GF-D8 (cell line): ENCODE results near the gene OPRPN.

Source experiments
- DNase-seq: peaks from one replicate; lab custom pipeline; 2025; lab: John Stamatoyannopoulos, UW

OPRPN gene, protein sequence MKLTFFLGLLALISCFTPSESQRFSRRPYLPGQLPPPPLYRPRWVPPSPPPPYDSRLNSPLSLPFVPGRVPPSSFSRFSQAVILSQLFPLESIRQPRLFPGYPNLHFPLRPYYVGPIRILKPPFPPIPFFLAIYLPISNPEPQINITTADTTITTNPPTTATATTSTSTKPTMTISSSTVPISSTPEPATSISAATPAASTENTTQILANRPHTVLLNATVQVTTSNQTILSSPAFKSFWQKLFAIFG

DNA sequence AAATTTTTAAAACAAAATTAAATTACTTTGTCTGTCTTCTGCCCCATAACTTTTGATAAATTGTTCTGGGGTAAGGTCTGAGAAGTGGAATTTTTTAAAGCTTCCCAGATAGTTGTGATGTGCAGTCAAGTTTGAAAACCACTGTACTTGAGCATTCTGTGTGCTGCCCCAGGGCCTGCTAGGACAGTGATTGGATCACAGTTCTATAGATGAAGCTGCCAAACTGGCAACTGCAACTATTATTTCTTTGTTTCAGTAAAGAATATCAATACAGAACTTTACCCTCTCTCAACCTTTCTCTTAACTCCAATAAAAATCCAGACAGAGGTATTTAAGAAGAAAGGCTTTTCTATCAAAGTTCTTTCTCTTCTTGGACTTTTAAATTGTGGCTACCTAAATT, at the start of gene OPRPN:
Gene OPRPN, plus strand, starts transcription at position 361 of the 400 bp plus-strand sequence. CDS start 1,346 bp downstream, outside the sequence.
- DNase-seq, result no peak

DNA sequence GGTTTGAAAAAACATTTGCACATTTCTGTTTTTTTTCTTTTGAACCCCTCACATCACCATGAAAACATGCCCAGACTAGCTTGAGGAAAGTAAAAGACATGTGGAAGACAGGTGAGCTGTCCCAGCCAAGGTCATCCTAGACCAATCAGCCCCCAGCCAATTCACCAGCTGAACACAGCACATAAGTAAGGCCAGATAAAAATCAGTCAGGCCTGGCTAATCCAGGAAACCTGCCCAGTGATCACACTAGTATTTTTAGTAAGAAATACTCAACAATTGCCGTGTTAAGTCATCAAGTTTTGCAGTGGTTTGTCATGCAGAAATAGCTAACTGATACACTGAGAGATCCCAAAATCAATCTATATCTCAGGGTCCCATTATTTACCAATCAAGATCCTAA, 41.6 kb upstream of the OPRPN start:
- DNase-seq, result no peak

DNA sequence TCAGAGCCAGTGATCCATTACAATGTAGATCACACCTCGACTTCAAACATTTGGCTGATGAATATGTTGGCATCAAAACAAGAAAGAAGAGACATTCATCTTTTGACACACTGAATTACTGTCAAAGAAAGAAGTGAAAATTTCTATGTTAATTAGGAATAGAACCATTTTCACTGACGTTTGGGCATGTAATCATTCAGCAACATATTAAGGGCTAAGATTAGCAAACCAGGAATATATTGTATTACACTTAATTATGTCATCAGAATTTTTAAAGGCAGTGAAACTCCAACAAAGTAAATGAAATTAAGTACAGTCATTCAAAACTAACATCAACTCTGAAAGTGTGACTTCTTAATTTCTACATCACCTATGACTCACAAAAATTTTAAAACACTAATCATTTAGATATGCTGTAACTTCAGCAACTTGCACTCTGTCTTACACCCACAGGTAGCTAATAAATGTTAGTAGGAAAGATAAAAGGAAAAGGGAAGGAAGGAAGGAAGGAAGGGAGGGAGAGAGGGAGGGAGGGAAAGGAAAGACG, 38.6 kb upstream of the OPRPN start:
- DNase-seq, result no peak

DNA sequence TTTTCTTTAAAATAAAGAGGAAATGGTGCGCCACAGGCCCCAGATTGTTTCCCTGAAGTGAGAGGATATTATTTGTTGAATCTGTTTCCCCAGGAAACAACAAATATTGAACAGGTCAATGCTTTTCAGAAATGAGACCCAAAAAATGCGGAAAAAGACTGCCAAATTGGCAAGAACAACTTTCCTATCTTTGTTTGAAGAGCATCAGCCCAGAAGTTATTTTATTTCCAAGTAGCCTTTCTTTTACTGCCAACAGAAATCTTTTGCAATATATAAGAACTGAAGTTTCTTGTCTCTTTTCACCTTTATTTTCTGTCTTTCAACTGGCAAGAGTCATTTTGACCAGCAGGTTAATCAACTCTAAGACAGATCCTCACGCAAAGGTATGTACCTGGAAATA, 37.3 kb upstream of the OPRPN start, which contains the start of gene SMR3A:
Gene SMR3A, plus strand, starts transcription at position 301 of the 400 bp plus-strand sequence. CDS start 1,356 bp downstream, outside the sequence.
- no peak for DNase-seq

DNA sequence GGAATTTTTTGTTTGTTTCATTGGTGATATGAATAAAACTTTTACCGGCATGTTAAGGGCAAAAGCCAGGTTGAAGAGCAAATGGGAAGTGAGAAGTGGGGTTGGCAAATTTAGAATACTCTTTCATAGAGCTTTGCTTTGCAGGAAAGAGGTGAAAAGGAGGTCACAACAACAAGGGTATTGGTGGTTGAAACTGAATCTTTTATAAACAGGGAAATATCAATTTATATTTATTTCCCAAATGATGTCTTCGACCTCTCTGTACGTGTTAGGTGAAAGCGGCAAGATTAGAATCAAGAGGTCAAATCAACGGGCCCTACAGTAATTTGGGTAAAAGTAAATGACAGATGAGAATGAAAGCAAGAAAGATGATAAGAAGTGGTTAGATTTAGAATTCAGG, 33.7 kb upstream of the OPRPN start:
- no peak for DNase-seq

DNA sequence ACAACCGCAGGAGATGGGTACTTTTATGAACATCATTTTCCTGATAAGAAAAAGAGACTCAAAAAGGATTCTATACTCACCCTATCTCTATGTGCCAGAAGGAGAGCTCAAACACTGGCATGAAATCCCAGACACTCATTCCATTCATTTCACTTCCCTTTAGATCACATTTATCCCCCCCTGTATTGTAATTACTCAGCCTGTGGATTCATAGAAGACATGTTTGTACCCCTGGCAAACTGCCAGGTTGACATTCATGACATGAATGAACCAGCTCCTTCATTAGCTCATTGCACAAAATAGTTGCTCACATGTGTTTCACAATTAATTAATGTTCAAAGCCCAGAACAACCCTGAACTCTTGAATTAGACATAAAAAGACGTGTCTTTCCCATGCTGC, 32.3 kb upstream of the OPRPN start:
- no peak for DNase-seq

DNA sequence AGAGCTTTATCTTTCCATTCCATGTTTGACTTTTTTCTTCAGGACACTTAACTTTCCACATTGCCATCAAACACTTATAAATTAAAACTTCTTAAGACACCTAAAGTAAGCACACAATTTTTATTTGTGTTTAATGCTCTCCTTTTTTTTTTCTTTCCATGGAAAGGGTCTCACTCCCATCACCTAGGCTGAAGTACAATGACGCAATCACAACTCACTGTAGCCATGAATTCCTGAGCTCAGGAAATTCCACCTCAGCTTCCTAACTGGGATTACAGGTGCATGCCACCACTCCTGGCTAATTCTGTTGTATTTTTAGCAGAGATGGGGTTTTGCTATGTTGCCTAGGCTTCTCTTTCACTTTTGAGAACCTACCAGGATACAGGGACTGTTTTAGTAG, 29.9 kb upstream of the OPRPN start:
- no peak for DNase-seq

DNA sequence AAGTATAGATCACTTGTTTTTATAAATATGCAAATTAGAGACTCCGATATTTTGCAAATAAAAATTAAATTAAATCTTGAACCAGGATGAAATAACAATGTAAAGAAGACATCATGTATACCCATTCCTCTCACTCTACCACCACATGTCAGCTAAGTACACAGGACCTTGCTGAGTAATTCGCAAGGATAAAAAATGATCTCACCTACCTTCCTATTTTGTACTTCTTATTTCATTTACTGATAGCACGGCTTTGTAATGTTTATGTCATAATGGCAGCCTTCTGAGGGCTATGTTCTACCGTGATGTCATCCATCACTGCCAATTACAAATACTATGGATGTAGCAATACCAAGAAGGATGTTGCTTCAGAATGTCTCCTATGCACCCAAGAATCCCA, 25.8 kb upstream of the OPRPN start:
- no peak for DNase-seq

DNA sequence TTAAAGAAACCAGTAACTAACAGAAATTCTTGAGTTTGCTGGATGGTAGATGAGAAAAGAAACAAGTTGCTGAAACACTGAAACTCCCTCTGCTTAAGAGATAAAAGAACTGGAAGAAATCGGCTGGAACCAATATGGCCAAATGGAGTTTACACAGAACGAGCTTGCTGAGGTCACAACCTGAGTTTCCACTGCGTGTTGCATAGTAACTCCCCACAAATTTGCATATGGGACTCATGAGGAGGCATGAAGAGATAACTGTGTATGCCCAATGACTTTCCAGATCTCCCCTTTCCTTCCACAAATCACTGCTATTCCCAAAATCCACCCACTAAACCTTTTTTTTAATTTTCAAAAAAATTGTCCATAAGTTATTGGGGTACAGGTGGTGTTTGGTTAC, 25.0 kb upstream of the OPRPN start:
- DNase-seq, result no peak

DNA sequence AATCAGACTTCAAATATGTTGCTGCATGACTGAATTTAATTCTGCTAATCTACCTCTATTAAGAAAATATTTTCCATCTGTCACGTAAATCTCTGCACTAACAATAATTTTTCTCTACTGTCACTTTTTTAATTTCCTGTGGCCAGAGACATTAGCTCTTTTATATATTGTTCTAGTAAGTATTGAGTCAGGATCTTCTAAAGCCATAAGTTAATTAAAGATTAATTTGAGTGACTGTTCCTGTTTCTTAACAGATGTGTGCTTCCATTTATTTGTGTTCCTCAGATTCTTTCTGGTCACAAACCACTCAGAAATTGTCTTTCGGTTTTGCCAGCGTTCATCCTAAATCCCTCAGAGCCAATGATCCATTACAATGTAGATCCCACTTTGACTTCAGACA, 17.2 kb upstream of the OPRPN start:
- DNase-seq, result no peak

DNA sequence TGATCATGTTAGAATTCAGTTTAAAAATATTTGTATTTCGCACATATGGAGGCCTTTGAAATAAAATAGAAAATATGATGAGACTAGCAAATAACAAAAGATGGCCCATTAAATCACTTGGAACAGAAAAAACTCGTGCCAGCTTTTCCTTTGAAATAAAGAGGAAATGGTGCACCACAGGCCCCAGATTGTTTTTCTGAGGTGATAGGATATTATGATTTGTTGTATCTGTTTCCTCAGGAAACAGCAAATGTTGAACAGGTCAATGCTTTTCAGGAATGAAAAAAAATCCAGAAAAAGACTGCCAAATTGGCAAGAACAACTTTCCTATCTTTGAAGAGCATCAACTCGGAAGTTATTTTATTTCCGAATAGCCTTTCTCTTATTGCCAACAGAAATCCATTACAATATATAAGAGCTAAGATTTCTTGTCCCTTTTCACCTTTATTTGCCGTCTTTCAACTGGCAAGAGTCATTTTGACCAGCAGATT, 15.0 kb upstream of the OPRPN start, which contains the start of gene SMR3B:
Gene SMR3B, plus strand, starts transcription at position 441 of the 491 bp plus-strand sequence. CDS start 1,380 bp downstream, outside the sequence.
- DNase-seq, result no peak

DNA sequence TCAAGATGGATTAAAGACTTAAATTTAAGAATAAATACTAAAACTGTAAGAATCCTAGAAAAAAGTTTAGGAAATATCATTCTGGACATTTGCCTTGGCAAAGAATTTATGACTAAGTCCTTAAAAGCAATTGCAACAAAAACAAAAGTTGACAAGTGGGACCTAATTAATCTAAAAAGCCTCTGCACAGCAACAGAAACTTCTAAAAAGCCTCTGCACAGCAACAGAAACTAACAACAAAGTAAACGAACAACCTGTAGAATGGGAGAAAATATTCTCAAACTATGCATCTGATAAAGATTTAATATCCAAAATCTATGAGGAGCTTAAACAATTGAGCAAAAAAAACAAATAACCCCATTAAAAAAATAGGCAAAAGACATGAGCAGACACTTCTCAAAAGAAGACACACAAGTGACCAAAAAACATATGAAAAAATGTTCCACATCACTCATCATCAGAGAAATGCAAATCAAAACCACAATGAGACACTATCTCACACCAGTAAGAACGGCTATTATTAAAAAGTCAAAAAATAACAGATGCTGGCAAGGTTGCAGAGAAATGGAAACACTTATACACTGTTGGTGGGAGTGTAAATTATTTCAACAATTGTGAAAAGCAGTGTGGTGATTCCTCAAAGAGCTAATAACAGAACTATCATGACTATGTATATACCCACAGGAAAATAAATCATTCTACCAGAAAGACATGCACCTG, 5.5 kb upstream of the OPRPN start:
- DNase-seq, result no peak

DNA sequence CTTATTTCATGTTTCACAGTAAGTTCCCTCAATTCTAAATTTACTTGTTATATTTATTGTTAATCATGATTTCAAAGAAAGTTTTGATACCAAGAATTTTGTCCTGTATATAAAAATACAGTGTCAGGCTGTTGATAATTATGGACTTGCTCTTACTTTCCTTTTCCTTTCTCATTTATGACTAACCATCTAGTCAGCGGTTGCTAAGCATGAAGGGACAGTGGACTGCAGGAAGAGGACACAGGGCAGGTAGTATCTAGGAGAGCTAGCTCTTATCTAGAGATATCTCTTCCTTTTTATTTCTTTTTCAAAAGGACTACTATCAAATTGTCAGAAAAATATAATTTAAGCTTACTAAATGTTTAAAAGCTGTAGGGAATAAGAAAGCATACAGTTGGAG, 1.6 kb downstream of the OPRPN start:
- DNase-seq, result no peak

DNA sequence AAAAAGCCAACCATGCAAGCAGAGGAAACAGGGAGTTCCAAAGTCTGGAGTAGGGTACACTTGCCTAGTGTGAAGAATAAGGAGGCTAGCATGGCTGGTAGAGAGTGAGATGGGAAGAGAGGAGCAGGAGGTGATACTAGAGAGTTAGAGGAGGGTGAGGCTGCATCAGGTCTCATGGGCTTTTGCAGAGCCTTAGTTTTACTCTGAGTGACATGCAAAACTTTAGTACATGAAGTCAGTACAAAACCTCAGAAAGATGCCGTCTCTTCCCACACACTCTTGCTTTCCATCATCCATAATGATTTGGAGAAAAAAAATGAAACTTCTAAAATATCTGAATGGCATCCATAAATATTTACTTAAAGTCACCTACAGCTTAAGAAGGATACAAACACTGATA, 5.0 kb downstream of the OPRPN start:
- DNase-seq, result no peak

DNA sequence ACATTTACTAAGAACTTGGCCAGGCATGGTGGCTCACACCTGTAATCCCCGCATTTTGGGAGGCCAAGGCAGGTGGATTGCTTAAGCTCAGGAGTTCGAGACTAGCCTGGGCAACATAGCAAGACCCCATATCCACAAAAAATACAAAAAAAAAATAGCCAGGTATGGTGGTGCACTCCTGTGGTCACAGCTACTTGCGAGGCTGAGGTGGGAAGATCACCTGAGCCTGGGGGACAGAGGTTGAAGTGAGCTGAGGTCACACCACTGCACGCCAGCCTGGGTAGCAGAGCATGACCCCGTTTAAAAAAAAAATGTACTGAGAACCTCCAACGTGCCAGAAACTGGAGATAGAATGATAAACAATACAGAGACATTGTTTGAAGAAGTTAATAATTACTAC, 8.0 kb downstream of the OPRPN start:
- no peak for DNase-seq

DNA sequence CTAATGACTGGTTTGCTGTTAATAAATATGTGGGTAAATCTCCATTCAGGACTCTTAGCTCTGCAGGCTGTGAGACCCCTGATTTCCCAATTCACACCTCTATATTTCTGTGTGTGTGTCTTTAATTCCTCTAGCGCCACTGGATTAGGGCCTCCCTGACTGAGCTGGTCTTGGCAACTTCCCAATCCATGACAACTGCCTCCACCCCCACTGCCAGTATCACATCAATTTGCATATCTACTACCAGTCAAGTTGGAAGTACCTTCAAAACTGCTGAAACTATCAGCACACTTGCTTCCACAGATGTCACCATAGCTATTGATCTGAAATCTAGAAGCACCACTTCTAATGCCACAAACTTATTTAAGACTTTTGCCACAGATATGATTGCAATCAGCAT, 27.6 kb downstream of the OPRPN start:
- no peak for DNase-seq

DNA sequence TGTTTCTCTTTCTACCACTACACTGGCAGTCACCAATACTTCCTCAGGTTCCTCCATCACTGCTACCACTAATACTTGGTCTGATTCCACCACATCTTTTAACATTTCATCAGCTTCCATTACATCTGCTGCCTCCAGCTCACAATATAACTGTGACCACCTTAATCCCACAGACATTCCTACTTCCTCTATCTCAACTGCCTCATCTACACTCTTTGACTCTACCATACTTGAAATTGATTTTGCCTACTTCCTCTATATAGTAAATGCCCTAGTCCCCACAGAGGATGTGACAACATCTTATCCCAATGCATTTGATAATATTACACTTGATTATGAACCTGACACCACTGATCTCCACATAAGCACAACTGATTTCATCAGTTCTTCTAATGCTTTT, 29.0 kb downstream of the OPRPN start:
- DNase-seq, result no peak

DNA sequence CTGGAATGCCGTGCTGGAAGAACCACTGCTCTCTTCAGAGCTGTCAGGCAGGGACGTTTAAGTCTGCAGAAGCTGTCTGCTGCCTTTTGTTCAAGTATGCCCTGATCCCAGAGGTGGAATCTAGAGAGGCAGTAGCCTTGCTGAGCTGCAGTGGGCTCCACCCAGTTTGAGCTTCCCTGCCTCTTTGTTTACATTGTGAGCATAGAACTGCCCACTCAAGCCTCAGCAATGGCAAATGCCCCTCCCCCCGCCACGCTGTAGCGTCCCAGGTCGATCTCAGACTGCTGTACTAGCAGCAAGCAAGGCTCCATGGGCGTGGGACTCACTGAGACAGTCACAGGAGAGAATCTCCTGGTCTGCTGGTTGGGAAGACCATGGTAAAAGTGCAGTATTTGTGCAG, 39.5 kb downstream of the OPRPN start:
- no peak for DNase-seq

DNA sequence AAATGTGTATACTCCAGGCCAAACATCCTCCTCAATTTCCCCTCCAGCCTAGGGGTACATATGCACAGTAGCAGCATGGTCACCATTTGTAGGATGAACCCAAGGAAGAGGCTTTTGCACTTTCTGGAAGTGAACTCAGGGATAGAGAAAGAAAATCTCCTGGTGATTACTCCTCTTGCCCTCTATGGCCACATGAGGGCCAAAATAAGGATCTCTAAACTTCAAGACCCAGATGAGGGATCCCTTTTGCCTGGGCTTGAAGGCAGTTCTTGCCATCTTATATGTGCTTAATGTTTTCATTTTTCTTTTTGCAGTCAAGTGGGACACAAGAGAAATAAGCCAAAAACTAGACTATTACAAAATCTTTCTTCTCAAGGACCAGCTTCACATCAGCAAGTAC, 44.7 kb downstream of the OPRPN start:
- DNase-seq, result no peak

DNA sequence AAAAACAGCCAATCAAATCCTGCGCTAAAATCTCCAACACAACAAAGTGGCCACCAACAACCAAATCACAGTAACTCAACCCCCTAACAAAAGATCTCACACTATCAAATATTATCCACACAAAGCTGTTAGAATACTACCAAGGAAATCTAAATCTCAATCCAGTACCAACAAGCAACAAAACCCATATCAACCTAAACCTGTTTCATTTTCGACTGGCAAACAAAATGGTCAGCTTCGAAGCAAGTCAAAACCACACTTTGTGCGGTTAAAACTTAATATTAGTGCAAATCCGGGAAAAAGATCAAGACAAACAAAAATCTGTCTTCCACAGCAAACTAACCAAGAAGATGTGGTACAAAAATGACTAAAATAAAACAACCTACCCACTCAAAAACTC, 45.6 kb downstream of the OPRPN start:
- no peak for DNase-seq

DNA sequence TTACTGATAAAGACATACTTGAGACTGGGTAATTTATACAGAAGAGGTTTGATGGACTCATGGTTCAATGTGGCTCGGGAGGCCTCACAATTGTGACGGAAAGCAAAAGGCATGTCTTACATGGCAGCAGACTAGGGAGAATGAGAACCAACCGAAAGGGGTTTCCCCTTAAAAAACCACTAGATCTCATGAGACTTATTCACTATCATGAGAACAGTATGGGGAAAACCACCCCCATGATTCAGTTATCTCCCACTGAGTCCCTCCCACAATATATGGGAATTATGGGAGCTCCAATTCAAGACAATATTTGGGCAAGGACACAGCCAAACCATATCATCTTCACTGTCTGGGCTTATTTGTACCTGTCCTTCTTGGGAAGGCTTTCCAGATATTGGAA, 51.5 kb downstream of the OPRPN start:
- DNase-seq, result no peak

DNA sequence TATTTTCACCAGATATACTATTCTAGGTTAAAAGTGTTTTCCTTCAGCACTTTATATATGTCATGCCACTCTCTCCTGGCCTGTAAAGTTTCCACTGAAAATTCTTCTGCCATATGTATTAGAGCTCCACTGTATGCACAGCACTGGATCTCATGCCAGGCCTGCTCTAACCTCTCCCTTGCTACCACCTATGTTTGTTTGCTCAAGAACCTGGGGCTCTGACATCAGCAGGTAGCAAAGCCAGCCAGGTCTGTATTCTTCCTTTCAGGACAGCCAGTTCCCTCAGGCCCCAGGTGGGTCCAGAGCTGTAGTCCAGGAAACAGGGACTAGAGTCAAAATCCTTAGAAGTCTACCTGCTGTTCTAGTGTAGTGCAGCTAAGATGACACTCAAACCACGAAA, 55.2 kb downstream of the OPRPN start:
- DNase-seq, result no peak
